OCI-LY7 (cell line): ENCODE results near the gene RBBP5.

Experiments
- CTCF ChIP-seq: fragments of 200-600 bp; sonication (generic); conservative IDR thresholded peaks from 2 replicates; pipeline ENCODE4 v1.5.1; 2014; ENCODE audit warnings: mild to moderate bottlenecking, antibody characterized with exemption, low read length, moderate library complexity, mixed read lengths
- EZH2phosphoT487 ChIP-seq: fragments of 200-600 bp; sonication (generic); IDR thresholded peaks from 2 replicates; pipeline ENCODE4 v1.6.1; 2018; ENCODE audit warnings: low read depth, borderline replicate concordance, mild to moderate bottlenecking, mixed run types, antibody characterized with exemption, low read length, moderate library complexity, mixed read lengths

DNA sequence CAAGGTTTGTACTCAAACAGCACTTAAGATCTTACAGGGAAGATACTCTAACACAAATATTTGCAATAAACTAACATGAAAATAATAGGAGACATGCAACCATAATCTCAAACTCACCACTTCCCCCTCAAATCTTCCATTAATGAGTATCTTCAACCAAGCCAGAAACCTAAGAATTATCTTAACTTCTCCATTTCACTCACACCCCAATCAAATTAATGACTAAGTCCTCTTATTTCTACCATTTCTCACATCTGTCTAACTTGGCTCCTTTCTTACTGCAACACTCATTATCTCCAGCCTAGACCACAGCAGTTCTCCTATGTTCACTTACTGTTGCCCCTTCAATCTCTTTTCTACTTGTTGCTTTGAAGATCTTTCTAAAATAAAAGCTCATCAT is 10.4 kb downstream of the RBBP5 start:
- TF ChIP-seq EZH2phosphoT487 (no peak), CTCF (no peak)
